OCI-LY3 (cell line): ENCODE data around the gene DUX4.
"Not testable (repeated sequence)": the region's sequence is repeated elsewhere in the genome, so short reads cannot be mapped to it uniquely, and the experiment has no call there.

ENCODE experiments used
- H2AFZ ChIP-seq: fragments of 200-600, 300-600 bp; shearing (Covaris generic); 2 replicates; pipeline ENCODE4 v1.6.0; 2014; ENCODE audit warnings: antibody characterized with exemption, low read depth, low read length
- H3K27ac ChIP-seq: fragments of 200-600, 300-600 bp; sonication (generic); 2 replicates; pipeline ENCODE4 v1.5.1; 2014; ENCODE audit warnings: mild to moderate bottlenecking, low read length, moderate library complexity, mixed read lengths
- H3K27me3 ChIP-seq: fragments of 200-600, 300-600 bp; sonication (generic); 2 replicates; pipeline ENCODE4 v1.6.1; 2014; ENCODE audit warnings: low read depth, low read length, mixed read lengths
- H3K36me3 ChIP-seq: fragments of 200-600, 300-600 bp; sonication (generic); replicated peaks from 2 replicates; pipeline ENCODE3; 2014; ENCODE audit warnings: low read depth, low read length, mixed read lengths
- H3K4me1 ChIP-seq: fragments of 300-600, 200-600 bp; sonication (generic); 2 replicates; pipeline ENCODE4 v1.6.1; 2014; ENCODE audit warnings: low read length, mixed read lengths
- H3K4me2 ChIP-seq: fragments of 200-600, 300-600 bp; sonication (generic); 2 replicates; pipeline ENCODE4 v1.6.1; 2014; ENCODE audit warnings: low read length, mixed read lengths
- H3K4me3 ChIP-seq: fragments of 300-600, 200-600 bp; sonication (generic); 2 replicates; pipeline ENCODE4 v1.5.1; 2014; ENCODE audit warnings: antibody characterized with exemption, mild to moderate bottlenecking, low read length, moderate library complexity
- H3K79me2 ChIP-seq: fragments of 300-600, 200-600 bp; shearing (Covaris generic); 2 replicates; pipeline ENCODE4 v1.6.1; 2014; ENCODE audit warnings: mild to moderate bottlenecking, low read length, mixed read lengths
- H3K9ac ChIP-seq: fragments of 300-600, 200-600 bp; shearing (Covaris generic); 2 replicates; pipeline ENCODE4 v1.6.0; 2014; ENCODE audit warnings: mild to moderate bottlenecking, low read length, moderate library complexity
- H3K9me3 ChIP-seq: fragments of 200-600, 300-600 bp; shearing (Covaris generic); 2 replicates; pipeline ENCODE4 v1.6.1; 2014; ENCODE audit warnings: low read length, mixed read lengths; ENCODE audit not compliant: insufficient read depth
- H4K20me1 ChIP-seq: fragments of 200-600, 300-600 bp; sonication (generic); 2 replicates; pipeline ENCODE4 v1.6.1; 2016; ENCODE audit warnings: low read length, mixed read lengths; ENCODE audit not compliant: insufficient read depth

DUX4 gene

DNA sequence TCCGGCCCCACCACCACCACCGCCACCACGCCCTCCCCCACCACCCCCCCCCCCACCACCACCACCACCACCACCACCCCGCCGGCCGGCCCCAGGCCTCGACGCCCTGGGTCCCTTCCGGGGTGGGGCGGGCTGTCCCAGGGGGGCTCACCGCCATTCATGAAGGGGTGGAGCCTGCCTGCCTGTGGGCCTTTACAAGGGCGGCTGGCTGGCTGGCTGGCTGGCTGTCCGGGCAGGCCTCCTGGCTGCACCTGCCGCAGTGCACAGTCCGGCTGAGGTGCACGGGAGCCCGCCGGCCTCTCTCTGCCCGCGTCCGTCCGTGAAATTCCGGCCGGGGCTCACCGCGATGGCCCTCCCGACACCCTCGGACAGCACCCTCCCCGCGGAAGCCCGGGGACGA is at the start of gene DUX4:
Gene DUX4 (plus strand): TSS at position 347 of the 400 bp plus-strand sequence. CDS start 0 bp downstream, at position 347.
- H3K4me2 ChIP-seq, H3K36me3 ChIP-seq, H4K20me1 ChIP-seq, H3K4me3 ChIP-seq, H3K27me3 ChIP-seq, H3K4me1 ChIP-seq, H3K27ac ChIP-seq, H3K79me2 ChIP-seq, H3K9ac ChIP-seq, H3K9me3 ChIP-seq, H2AFZ ChIP-seq: not testable (repeated sequence)

DNA sequence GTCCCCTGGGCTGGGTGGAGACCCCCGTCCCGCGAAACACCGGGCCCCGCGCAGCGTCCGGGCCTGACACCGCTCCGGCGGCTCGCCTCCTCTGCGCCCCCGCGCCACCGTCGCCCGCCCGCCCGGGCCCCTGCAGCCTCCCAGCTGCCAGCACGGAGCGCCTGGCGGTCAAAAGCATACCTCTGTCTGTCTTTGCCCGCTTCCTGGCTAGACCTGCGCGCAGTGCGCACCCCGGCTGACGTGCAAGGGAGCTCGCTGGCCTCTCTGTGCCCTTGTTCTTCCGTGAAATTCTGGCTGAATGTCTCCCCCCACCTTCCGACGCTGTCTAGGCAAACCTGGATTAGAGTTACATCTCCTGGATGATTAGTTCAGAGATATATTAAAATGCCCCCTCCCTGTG is 1.9 kb downstream of the DUX4 start:
- H3K9ac ChIP-seq, H3K27ac ChIP-seq, H3K36me3 ChIP-seq, H3K4me3 ChIP-seq, H3K27me3 ChIP-seq, H3K4me2 ChIP-seq, H3K79me2 ChIP-seq, H2AFZ ChIP-seq, H4K20me1 ChIP-seq, H3K9me3 ChIP-seq, H3K4me1 ChIP-seq: not testable (repeated sequence)

DNA sequence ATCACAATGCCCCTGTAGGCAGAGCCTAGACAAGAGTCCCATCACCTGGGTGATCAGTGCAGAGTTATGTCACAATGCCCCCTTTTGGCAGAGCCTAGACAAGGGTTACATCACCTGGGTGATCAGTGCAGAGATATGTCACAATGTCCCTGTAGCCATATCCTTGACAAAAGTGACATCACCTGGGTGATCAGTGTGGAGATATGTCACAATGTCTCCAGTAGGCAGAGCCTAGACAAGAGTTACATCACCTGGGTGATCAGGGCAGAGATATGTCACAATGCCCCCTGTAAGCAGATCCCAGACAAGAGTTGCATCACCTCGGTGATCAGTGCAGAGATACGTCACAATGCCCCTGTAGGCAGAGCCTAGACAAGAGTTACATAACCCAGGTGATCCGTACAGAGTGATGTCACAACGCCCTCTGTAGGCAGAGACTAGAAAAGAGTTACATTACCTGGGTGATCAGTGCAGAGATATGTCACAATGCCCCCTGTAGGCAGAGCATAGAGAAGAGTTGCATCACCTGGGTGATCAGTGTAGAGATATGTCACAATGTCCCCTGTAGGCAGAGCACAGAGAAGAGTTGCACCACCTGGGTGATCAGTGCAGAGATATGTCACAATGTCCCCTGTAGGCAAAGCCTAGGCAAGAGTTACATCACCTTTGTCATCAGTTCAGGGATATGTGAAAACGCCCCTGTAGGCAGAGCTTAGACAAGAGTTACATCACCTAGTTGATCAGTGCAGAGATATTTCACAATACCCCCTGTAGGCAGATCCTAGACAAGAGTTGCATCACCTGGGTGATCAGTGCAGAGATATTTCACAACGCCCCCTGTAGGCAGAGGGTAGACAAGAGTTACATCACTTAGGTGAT is 4.4 kb downstream of the DUX4 start:
- H3K27ac ChIP-seq, H3K36me3 ChIP-seq, H3K79me2 ChIP-seq, H2AFZ ChIP-seq, H3K27me3 ChIP-seq, H3K9ac ChIP-seq, H3K4me3 ChIP-seq, H3K9me3 ChIP-seq, H3K4me1 ChIP-seq, H4K20me1 ChIP-seq, H3K4me2 ChIP-seq: not testable (repeated sequence)

DNA sequence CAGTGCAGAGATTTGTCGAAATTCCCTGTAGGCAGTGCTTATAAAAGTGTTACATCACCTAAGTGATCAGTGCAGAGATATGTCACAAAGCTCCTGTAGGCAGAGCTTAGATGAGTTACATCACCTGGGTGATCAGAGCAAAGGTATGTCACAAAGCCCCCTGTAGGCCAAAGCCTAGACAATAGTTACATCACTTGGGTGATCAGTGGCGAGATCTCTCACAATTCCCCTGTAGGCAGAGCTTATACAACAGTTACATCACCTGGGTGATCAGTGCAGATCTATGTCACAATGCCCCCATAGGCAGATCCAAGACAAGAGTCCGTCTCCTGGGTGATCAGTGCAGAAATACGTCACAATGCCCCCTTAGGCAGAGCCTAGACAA is 5.0 kb downstream of the DUX4 start:
- H3K4me2 ChIP-seq, H3K79me2 ChIP-seq, H3K27ac ChIP-seq, H3K9ac ChIP-seq, H4K20me1 ChIP-seq, H3K9me3 ChIP-seq, H3K4me1 ChIP-seq, H2AFZ ChIP-seq, H3K36me3 ChIP-seq, H3K27me3 ChIP-seq, H3K4me3 ChIP-seq: not testable (repeated sequence)

DNA sequence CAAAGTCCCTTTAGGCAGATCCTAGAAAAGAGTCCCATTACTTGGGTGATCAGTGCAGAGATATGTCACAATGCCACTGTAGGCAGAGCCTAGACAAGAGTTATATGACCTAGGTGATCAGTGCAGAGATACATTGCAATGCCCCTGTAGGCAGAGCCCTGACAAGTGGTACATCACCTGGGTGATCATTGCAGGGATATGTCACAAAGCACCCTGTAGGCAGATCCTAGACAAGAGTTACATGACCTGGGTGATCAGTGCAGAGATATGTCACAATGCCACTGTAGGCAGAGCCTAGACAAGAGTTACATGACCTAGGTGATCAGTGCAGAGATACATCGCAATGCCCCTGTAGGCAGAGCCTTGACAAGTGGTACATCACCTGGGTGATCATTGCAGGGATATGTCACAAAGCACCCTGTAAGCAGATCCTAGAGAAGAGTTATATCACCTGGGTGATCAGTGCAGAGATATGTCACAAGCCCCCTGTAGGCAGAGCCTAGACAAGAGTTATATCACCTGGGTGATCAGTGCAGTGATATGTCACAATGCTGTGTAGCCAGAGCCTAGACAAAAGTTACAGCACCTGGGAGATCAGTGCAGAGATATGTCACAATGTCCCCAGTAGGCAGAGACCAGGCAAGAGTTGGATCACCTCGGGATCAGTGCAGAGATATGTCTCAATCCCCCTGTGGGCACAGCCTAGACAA is 5.6 kb downstream of the DUX4 start:
- H3K36me3 ChIP-seq, H3K4me1 ChIP-seq, H3K79me2 ChIP-seq, H3K9ac ChIP-seq, H3K4me3 ChIP-seq, H3K4me2 ChIP-seq, H2AFZ ChIP-seq, H3K27ac ChIP-seq, H3K27me3 ChIP-seq, H3K9me3 ChIP-seq, H4K20me1 ChIP-seq: not testable (repeated sequence)

DNA sequence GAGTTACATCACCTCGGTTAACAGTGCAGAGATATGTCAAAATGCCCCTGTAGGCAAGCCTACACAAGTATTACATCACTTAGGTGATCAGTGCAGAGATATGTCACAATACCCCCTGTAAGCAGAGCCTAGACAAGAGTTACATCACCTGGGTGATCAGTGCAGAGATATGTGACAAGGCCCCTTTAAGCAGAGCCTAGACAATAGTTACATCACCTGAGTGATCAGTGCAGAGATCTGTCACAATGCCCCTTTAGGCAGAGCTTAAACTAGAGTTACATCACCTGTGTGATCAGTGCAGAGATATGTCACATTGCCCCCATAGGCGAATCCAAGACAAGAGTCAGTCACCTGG is 6.1 kb downstream of the DUX4 start:
- not testable (repeated sequence) for H3K27ac ChIP-seq, H3K9me3 ChIP-seq, H3K4me1 ChIP-seq, H3K79me2 ChIP-seq, H3K9ac ChIP-seq, H3K4me3 ChIP-seq, H3K4me2 ChIP-seq, H4K20me1 ChIP-seq, H3K36me3 ChIP-seq, H2AFZ ChIP-seq, H3K27me3 ChIP-seq

DNA sequence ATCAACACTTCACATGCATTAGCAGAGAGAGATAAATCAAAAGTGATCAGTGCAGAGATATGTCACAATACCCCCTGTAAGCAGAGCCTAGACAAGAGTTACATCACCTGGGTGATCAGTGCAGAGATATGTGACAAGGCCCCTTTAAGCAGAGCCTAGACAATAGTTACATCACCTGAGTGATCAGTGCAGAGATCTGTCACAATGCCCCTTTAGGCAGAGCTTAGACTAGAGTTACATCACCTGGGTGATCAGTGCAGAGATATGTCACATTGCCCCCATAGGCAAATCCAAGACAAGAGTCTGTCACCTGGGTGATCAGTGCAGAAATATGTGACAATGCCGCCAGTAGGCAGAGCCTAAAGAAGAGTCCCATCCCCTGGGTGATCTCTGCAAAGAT is 7.4 kb downstream of the DUX4 start:
- H3K9ac ChIP-seq, H3K27ac ChIP-seq, H3K79me2 ChIP-seq, H3K27me3 ChIP-seq, H4K20me1 ChIP-seq, H3K9me3 ChIP-seq, H3K4me1 ChIP-seq, H3K4me2 ChIP-seq, H3K4me3 ChIP-seq, H2AFZ ChIP-seq, H3K36me3 ChIP-seq: not testable (repeated sequence)

DNA sequence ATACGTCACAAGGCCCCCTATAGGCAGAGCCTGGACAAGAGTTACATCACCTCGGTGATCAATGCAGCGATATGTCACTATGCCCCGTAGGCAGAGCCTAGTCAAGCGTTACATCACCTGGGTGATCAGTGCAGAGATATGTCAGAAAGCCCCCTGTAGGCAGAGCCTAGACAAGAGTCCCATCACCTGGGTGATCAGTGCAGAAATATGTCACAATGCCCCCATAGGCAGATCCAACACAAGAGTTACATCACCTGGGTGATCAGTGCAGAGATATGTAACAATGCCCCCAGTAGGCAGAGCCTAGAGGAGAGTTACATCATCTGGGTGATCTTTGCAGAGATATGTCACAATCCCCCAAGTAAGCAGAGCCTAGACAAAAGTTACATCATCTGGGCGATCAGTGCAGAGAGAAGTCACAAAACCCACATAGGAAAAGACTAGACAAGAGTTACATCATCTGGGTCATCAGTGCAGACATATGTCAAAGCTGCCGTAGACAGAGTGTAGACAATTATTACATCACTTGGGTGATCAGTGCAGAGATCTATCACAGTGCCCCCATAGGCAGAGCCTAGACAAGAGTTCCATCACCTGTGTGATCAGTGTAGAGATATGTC is 8.0 kb downstream of the DUX4 start:
- H3K36me3 ChIP-seq, H3K79me2 ChIP-seq, H3K9ac ChIP-seq, H3K27me3 ChIP-seq, H3K4me1 ChIP-seq, H3K4me3 ChIP-seq, H2AFZ ChIP-seq, H3K9me3 ChIP-seq, H4K20me1 ChIP-seq, H3K4me2 ChIP-seq, H3K27ac ChIP-seq: not testable (repeated sequence)

DNA sequence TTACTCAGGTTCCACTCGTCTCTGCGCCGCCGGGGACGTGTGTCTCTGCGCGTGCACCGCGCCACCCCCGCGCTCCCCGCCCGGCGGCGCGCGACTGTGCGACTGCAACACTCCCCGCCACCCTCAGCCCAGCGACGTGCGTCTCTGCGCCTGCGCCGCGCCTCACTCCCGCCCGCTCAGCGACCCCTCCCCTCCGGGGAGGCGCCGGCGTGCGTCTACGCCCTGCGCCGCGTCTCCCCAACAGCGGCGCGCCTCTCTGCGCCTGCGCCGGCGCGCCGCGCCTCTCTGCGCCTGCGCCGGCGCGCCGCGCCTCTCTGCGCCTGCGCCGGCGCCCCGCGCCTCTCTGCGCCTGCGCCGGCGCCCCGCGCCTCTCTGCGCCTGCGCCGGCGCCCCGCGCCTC is 29.9 kb downstream of the DUX4 start:
- not testable (repeated sequence) for H3K4me2 ChIP-seq, H3K36me3 ChIP-seq, H3K27me3 ChIP-seq, H3K9me3 ChIP-seq, H3K27ac ChIP-seq, H3K9ac ChIP-seq, H3K79me2 ChIP-seq, H3K4me3 ChIP-seq, H2AFZ ChIP-seq, H3K4me1 ChIP-seq, H4K20me1 ChIP-seq
